Natural killer cell (primary cell): ENCODE measurements around the gene CSRP2. TPM values are rescaled to one million over a fixed set of nuclear protein-coding genes. Genes with fewer than 3 reads are reported as not detected.

Experiments used
- ATAC-seq, 3 donors: fragments of 150-1000 bp in 2 of 3; fragments of 200-7000 bp in 1 of 3; cut with Tn5 transposase; 1 replicate in 1 of 3; 2 replicates in 2 of 3; pipeline ENCODE4 v1.10.0; 2021; ENCODE audit warnings: mild to moderate bottlenecking in 2 of 3, moderate library complexity in 2 of 3
- DNase-seq, 2 donors: peaks; one replicate each; pipeline versions ENCODE4 v3.0.0 to v3.0.0-alpha.2; 2013 to 2021; ENCODE audit warnings: mixed read lengths in 1 of 2
- H3K27ac ChIP-seq: one replicate; pipeline ENCODE4 v1.5.1; 2013; ENCODE audit warnings: mild to moderate bottlenecking, low read length
- H3K27me3 ChIP-seq: one replicate; pipeline ENCODE4 v1.6.1; 2013; ENCODE audit warnings: low read length; ENCODE audit not compliant: control insufficient read depth, insufficient read depth
- H3K36me3 ChIP-seq: one replicate; pipeline ENCODE4 v1.6.1; 2013; ENCODE audit warnings: low read length; ENCODE audit not compliant: control insufficient read depth, insufficient read depth
- H3K4me1 ChIP-seq: one replicate; pipeline ENCODE4 v1.6.1; 2013; ENCODE audit warnings: low read length; ENCODE audit not compliant: control insufficient read depth, insufficient read depth
- H3K4me3 ChIP-seq: one replicate; pipeline ENCODE4 v1.5.1; 2013; ENCODE audit warnings: low read length
- H3K9me3 ChIP-seq: one replicate; pipeline ENCODE4 v1.6.1; 2013; ENCODE audit warnings: low read length; ENCODE audit not compliant: control insufficient read depth, insufficient read depth
- H3K27ac Mint-ChIP-seq, 2 donors: one replicate each; pipeline ENCODE4 v1.8.0; 2022; ENCODE audit warnings: mild to moderate bottlenecking in 2 of 2, mixed read lengths in 2 of 2, moderate library complexity in 1 of 2
- H3K27me3 Mint-ChIP-seq, 2 donors: one replicate each; pipeline ENCODE4 v1.8.0; 2022; ENCODE audit warnings: low read depth in 2 of 2, mixed read lengths in 2 of 2
- H3K36me3 Mint-ChIP-seq: one replicate; pipeline ENCODE4 v1.8.0; 2022; ENCODE audit warnings: mixed read lengths
- H3K4me1 Mint-ChIP-seq, 2 donors: one replicate each; pipeline ENCODE4 v1.8.0; 2022; ENCODE audit warnings: mixed read lengths in 2 of 2
- H3K4me3 Mint-ChIP-seq: one replicate; pipeline ENCODE4 v1.8.0; 2022; ENCODE audit warnings: mild to moderate bottlenecking, moderate library complexity, mixed read lengths
- H3K9me3 Mint-ChIP-seq, 2 donors: one replicate each; pipeline ENCODE4 v1.8.0; 2022; ENCODE audit warnings: mixed read lengths in 2 of 2
- WGBS: methylation state at CpG from one replicate; pipeline ENCODE4 v1.1.7; 2013; ENCODE audit warnings: missing lambda C conversion rate; ENCODE audit not compliant: insufficient coverage; 5-methylcytosine and 5-hydroxymethylcytosine counted together
- intact Hi-C: fragments of 100-400 bp; cut with micrococcal nuclease; formaldehyde crosslinking; loops from one replicate; pipeline ENCODE4 v1.14.2; 2022
- total RNA-seq, 4 donors: library from RNA; stranded (reverse); fragments of 120-200 nt in 1 of 4; gene quantifications; one replicate each; pipeline versions ENCODE4 v1.2.3 to v1.2.4, GENCODE V29; 2013 to 2022
- TF ChIP-seq, protein P1 (sequence below): fragments of 200-600 bp; IDR thresholded peaks from one replicate; pipeline ENCODE4 v1.8.0; 2022; ENCODE audit warnings: antibody characterized with exemption

The CSRP2 gene
- total RNA-seq, 3 donors from 2014 or later (not counting 1 experiment from before 2014, with no cell fraction given), result 0.08 TPM; not detected in 2

GRCh38 chr12:76883151-76883550 lies 4.3 kb upstream of the CSRP2 start:
- H3K4me1 Mint-ChIP-seq, result peaks cover 11 to 13% of the 10 kb centered on the region in 2 donors
- intact Hi-C loops, result no loop called here
- ATAC-seq (no peak), DNase-seq (no peak)
- H3K4me3 Mint-ChIP-seq, result no peak overlapping the region
- Histone ChIP-seq H3K36me3 (no peaks in the 10 kb centered on the region), H3K27ac (no peak overlapping the region), H3K27me3 (peaks cover 5% of the 10 kb centered on the region), H3K9me3 (no peaks in the 10 kb centered on the region), H3K4me3 (no peak overlapping the region), H3K4me1 (peaks cover 10% of the 10 kb centered on the region)
- TF ChIP-seq, protein P1, sequence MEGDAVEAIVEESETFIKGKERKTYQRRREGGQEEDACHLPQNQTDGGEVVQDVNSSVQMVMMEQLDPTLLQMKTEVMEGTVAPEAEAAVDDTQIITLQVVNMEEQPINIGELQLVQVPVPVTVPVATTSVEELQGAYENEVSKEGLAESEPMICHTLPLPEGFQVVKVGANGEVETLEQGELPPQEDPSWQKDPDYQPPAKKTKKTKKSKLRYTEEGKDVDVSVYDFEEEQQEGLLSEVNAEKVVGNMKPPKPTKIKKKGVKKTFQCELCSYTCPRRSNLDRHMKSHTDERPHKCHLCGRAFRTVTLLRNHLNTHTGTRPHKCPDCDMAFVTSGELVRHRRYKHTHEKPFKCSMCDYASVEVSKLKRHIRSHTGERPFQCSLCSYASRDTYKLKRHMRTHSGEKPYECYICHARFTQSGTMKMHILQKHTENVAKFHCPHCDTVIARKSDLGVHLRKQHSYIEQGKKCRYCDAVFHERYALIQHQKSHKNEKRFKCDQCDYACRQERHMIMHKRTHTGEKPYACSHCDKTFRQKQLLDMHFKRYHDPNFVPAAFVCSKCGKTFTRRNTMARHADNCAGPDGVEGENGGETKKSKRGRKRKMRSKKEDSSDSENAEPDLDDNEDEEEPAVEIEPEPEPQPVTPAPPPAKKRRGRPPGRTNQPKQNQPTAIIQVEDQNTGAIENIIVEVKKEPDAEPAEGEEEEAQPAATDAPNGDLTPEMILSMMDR, result no peak
- H3K27me3 Mint-ChIP-seq, result peaks cover 12 to 27% of the 10 kb centered on the region in 2 donors
- no peak overlapping the region for H3K27ac Mint-ChIP-seq
- H3K9me3 Mint-ChIP-seq, result no peaks in the 10 kb centered on the region
- H3K36me3 Mint-ChIP-seq, result no peaks in the 10 kb centered on the region
- 89% methylated on average over 6 of the region's 6 CpGs for WGBS

DNA sequence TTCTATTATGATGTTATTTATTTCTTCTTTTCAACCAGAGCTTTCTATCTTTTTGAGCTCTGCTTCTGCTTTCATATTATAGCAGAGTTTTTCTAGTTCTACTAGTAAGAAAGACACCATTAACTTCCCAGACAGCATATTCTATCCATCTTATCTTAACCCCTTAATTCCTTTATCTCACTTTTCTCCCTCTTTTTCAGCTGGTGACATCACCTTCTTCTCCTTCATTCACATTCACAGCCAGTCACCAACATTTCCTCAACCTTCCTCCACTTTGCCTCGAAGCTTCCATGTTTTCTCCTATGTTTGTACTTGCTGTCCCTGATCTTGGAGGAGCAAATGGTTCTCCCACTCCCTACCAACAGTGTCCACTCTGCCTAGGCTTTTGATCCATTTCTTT lies 3.5 kb upstream of the CSRP2 start:
- peaks cover 13% of the 10 kb centered on the region for H3K4me1 ChIP-seq
- Mint-ChIP-seq H3K36me3 (no peaks in the 10 kb centered on the region), H3K4me3 (no peak overlapping the region), H3K9me3 (no peaks in the 10 kb centered on the region), H3K27me3 (peaks cover 19 to 33% of the 10 kb centered on the region in 2 donors), H3K4me1 (peaks cover 13 to 15% of the 10 kb centered on the region in 2 donors), H3K27ac (no peak overlapping the region)
- H3K36me3 ChIP-seq, result no peaks in the 10 kb centered on the region
- no peaks in the 10 kb centered on the region for H3K9me3 ChIP-seq
- H3K4me3 ChIP-seq, result no peak overlapping the region
- 73% methylated on average over 1 of the region's 1 CpG for WGBS
- peaks cover 11% of the 10 kb centered on the region for H3K27me3 ChIP-seq
- intact Hi-C loops, result no loop called here
- no peak for ATAC-seq
- TF ChIP-seq, protein P1, result no peak
- no peak overlapping the region for H3K27ac ChIP-seq
- no peak for DNase-seq

GRCh38 chr12:76881142-76881541 lies 2.3 kb upstream of the CSRP2 start:
- DNase-seq (no peak), ATAC-seq (no peak)
- Histone ChIP-seq H3K4me3 (no peak overlapping the region), H3K27me3 (peaks cover 20% of the 10 kb centered on the region), H3K27ac (no peak overlapping the region), H3K9me3 (no peaks in the 10 kb centered on the region), H3K4me1 (peaks cover 13% of the 10 kb centered on the region), H3K36me3 (no peaks in the 10 kb centered on the region)
- intact Hi-C loops, result no loop called here
- H3K9me3 Mint-ChIP-seq, result no peaks in the 10 kb centered on the region
- peaks cover 28 to 38% of the 10 kb centered on the region in 2 donors for H3K27me3 Mint-ChIP-seq
- TF ChIP-seq, protein P1, result no peak
- H3K27ac Mint-ChIP-seq, result no peak overlapping the region
- peaks cover 13 to 20% of the 10 kb centered on the region in 2 donors for H3K4me1 Mint-ChIP-seq
- H3K36me3 Mint-ChIP-seq, result no peaks in the 10 kb centered on the region
- H3K4me3 Mint-ChIP-seq, result no peak overlapping the region

DNA sequence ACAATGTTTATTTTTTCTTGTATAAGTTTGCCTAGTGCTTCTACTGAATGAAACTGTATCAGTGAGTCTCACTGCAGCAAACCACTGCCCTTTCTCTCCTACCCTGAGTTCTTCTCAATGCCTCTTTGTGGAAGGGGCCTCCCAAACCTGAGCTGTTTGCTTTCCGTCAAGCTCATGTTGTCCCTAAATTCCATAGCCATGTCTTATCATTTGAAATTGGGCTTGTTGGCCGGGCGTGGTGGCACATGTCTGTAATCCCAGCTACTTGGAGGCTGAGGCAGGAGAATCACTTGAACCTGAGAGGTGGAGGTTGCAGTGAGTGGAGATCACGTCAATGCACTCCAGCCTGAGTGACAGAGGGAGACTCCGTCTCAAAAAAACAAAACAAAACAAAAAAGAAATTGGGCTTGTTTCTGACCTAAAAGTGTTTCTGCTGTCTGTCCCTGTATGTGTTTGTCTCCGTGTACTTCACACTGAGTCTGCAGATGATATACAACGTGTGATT lies 1.8 kb upstream of the CSRP2 start:
- ATAC-seq (no peak), DNase-seq (no peak)
- Mint-ChIP-seq H3K4me1 (peaks cover 13 to 20% of the 10 kb centered on the region in 2 donors), H3K27me3 (peaks cover 28 to 40% of the 10 kb centered on the region in 2 donors), H3K9me3 (no peaks in the 10 kb centered on the region), H3K36me3 (no peaks in the 10 kb centered on the region), H3K4me3 (no peak overlapping the region), H3K27ac (no peak overlapping the region)
- H3K27ac ChIP-seq, result no peak overlapping the region
- WGBS, result 91% methylated on average over 6 of the region's 7 CpGs
- no peaks in the 10 kb centered on the region for H3K36me3 ChIP-seq
- H3K4me1 ChIP-seq, result peaks cover 13% of the 10 kb centered on the region
- no peak overlapping the region for H3K4me3 ChIP-seq
- peaks cover 20% of the 10 kb centered on the region for H3K27me3 ChIP-seq
- H3K9me3 ChIP-seq, result no peaks in the 10 kb centered on the region
- intact Hi-C loops, result no loop called here
- TF ChIP-seq, protein P1, result no peak
